Measurements from ENCODE around the gene IDH3A.

The IDH3A gene

GRCh38 chr15:78168608-78169007, 19.4 kb downstream of the IDH3A start:
- DNase-seq: no peak

DNA sequence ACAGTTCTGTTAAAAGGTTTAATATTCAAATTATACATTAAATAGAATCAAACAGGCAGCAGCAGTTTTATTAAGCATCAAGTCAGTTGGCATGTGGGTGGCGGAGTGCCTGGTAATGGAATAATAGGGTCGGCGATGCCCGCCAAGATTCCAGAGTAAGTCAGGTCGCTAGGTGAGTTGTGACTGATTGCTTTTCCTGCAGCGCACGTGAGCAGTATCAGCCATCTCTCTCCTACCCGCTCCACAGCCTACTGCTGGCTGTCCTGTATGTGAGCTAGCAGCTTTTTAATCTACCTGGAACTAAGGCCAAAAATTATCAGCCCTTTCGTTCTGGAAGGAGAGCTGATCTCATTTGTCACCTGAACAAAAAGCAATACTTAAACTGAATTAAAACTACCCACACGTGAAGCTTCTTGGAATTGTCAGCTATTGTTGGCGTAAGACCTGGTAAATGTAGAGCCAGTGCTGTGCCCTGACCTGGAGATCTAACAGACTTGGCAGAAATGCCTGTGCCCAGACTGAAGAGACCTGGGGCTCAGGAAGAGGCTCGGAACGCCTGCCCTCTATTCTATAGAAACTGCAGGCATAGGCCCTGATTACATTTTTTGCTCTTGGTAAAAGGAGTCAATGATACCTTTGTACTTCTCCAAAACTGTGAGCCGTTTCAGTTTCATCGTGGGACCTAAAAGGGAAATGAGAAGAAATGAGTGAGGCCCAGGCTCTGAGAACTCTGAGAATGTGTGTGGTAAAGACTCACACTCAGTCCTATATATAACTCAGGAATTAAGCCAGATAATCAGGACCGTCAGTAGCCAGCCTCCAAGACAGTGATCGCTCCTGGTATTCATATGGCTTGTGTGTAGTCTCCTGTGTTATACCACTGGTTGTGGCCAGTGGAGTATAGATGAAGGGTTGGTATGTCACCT, 21.9 kb downstream of the IDH3A start:
- DNase-seq: no peak

- no peak for DNase-seq
Measured at GRCh38 chr15:78171864-78172472, 22.8 kb downstream of the IDH3A start.

DNA sequence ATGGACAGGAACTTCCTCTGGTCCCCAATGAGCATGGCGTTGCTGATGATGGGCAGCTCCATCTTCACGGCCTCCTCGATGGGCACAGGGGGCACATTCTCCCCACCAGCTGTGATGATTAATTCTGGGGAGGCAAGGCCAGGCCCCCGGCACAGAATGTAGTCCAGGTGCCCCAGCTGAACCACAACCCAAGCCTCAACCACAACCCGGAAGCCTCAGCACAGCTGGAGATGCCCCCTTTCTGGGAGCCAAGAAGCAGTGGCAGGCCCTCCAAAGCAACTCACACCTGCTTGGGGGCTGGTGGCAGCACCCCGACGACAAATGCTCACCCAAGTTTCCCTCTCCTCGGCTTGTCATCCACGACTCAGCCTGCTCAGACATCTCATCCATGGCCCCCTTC, 25.2 kb downstream of the IDH3A start:
- no peak for DNase-seq

DNA sequence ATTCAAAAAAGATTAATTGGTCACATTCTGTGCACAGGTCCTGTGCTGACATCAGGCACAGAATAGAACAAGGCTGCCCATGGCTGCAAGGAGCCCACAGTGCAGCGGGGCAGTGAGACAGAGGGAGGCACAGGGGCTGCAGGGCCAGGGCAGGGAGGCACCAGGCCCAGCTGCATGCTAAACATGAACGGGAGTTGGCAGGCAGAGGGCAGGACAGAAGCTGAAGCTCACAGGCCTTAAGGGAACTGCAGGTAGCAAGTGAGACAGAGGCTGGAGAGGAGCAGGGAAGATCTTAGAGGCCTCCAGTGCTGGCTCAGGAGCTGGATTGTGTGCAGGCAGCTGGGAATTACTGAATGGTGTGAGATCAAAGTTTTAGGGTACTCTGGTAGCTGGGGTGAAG, 26.2 kb downstream of the IDH3A start:
- DNase-seq: no peak

DNA sequence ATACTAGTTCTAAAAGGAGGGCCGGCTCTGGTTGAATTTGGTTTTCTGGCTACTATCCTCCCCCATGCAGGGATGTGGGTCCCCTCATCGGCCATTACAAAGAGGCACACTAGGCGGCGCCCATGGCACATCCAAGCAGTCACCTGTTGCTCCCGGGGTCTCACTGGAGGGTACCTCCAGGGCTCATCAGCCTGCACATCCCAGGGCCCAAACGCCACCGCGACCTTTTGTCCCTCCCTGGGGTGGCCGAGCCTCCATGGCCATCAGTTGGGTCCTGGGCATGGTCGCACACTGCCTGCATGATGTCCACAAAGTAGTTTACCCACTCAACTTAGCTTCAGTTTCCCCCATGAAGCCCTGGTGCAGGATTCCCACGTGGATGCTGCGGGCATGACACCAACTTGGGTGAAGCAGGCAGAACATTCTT, 28.3 kb downstream of the IDH3A start:
- peak; percentile 29 for DNase-seq

- no peak for DNase-seq
Measured at GRCh38 chr15:78178064-78178463, 28.9 kb downstream of the IDH3A start.

DNA sequence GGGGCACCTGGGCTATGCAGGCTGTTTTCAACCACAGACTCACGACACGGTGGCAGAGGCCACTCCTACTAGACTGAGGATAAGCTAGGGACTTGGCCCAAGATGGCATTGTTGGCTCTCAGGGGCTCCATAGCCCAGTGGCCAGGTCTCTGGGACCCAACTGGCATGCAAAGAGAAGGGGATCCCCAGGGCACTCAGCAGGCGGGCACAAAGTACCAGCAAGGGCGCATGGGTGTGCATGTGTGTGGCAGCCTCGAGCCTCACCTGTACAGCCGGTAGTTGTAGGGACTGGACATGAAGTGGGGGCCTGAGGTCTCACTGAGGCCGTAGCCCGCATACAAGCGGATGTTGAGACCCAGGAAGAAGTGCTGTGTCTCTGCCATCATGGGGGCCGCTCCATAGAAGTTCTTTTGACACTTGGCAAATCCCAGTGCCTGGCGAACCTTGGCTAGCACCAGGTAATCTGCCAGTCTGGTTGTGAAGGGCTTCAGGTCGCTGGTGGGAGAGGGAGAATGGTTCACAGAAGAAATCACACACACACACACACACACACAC, 30.2 kb downstream of the IDH3A start:
- DNase-seq: no peak

DNA sequence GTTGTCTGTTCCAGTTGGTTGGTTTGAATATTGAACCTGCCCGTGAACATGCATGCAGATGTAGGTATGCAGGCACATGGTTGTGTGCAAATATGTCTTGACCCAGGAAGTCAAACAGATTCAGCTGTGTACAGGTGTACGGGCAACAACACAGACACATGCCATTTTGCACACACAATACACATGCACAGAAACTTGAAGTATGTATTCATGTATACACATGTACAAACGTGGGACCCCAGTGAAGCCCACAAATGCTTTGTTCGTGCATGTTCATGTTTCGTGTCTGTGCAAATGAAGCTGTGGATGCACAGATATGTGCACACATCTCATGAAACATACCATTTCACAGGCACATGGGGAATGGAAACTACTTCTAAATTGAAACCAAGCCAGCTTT, 30.7 kb downstream of the IDH3A start:
- no peak for DNase-seq

DNA sequence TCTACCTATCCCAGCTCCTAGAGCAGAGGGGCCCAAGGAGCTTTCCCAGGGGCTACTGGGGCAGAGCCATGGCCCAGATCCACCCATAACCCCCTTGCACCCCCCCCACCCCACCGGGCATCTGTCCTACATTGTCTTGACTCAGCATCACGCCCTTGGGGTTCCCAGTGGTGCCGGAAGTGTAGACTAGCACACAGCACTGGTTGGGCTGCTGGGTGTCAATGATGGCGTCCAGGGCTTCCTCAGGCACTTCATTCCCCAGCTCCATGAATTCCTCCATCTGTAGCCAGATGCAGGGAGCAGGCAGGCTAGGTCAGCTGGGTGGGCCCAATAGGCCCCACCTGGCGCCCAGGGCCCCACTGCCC, 33.2 kb downstream of the IDH3A start:
- DNase-seq: no peak

DNA sequence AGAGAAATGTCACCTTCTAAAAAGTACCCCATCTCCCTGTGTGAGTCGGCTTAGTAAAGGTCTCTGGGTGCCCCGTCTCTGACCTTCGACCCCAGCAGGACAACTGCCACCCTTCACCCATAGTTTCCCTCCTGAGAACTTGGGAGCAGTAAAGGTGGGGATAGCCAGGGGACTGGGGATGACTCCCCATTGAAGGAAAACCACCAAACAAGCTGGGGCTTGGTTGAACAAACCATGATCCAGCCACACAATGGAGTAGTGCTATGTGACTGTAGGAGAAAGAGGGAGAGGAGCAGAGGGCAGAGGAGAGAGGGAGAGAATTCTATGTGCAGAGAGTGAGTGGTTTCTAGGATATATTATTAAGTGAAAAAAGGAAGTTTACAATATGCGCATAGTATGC, 33.7 kb downstream of the IDH3A start:
- DNase-seq: no peak

DNA sequence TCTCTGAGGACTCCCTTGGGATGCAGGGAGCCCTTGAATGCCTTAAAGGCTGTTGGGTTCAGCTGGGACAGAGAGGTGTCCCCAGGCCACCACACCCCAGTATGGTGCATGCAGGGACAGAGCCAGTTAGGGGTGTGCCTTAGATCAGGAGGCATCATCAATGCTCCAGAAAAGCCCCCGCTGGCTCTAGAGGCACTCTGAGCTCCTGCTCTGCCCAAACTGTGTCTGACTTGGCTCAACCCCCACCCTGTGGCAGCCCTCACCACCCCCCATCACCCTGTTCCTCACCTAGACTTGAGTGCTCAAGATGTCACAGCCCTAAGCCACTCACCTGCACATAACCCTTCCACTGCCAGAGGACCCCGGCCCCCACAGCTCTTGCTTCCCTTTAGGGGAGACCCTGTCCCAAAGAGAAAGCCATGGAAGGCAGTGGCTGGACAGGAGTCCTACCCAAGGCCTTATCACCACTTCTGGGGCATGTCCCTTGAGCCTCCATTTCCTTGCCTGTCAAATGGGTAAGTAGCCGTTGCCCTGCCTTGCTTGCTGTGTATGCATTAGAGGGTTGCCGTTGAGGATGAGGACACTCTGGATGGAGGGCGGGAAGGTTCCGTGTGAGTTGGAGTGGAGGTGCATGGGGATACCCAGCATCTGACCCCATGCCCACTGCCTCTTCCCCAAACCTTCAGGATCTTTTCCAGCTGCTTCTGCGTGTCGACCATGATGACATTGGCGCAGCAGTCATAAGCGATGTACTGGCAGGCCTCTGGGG, 43.8 kb downstream of the IDH3A start:
- DNase-seq: no peak

- no peak for DNase-seq
Measured at GRCh38 chr15:78193731-78194567, 44.8 kb downstream of the IDH3A start.

GRCh38 chr15:78194568-78194925, 45.4 kb downstream of the IDH3A start:
- no peak for DNase-seq

GRCh38 chr15:78195735-78196201, 46.6 kb downstream of the IDH3A start:
- peak; percentile 53 for DNase-seq

GRCh38 chr15:78197632-78198031, 48.5 kb downstream of the IDH3A start:
- no peak for DNase-seq

- DNase-seq: no peak
Measured at GRCh38 chr15:78200276-78200930, 51.2 kb downstream of the IDH3A start.

DNA sequence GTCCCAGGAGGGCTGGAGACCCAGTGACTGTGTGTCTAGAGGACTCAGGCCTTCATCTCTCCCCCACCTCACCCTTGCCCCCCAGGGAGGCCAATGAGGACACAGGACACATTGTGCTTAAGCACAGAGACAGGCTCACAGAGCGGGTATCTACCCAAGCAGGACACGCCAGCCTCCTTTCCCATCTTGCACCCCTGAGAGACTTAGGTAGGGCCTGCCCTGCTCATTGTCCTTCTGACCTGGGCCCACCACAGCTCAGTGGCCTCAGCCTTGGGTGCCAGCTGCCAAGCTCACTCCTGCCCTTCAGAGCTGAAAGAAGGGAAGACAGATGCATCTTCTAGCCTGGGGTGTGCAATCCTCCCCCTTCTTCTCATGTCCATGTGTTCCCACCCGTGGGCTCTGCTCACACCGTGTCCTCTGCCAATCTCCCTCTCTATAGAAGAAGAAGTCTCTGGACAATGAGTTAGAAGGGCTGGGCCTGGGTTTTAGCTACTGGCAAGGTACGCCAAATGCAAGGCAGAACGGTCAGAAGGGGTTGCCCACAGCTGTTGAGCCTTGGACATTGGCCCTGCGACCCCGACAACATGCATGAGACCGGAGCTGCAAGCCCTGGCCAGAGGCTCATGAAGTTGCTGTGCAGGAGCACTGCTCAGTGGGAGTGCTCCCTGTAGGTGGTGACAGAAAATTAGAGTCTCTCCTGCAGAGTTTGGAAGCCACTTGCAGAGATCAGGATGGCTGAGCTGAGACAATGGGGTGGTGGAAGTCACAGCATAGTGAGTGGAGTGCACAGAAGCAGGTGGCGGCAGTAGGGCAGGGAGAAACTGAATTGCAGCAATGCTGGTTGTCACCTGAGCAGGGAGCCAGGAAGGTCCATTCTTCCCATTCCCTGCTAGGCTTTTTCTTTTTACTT, 52.4 kb downstream of the IDH3A start:
- DNase-seq: no peak

DNA sequence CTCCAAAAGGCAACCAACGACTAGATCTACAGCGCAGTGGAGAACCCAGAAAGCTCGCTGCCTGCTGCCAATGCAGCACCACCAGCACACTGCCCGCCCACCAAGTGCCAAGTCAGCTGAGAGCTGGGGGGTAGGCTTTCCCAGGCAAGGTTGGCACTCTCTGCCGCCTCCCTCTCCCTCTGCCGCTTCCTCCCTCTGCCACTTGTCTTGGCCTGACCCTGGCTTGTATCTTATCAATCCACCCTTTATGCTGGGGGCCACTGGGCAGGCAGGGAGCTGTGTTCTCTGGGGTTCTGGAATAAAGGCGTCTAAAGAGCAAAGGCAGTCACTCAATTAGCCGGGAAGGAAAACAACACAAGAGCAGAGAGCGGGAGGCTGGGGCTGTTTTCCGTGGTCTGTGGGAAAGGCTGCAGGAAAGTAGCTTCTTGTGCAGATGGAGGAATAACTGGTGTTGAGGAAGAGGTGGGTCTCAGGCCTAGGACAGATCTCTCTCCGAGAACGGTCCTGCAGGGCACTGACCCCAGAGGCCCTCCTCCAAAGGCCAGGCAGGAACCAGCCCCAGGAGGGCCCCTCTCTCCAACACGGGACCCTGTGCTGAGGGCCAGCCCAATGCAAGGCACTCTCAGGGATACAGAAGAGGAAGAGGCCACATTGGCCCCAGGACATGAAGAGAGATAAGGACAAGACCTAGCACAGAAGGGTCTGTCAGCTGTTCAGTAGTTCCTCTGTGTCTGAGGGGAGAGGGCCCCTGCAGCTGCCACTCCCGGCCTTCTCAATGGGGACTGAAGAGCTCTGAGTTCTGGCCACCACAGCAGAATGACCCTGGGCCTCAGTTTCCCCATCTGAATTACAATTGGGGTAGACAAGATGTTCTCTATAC, 54.4 kb downstream of the IDH3A start:
- no peak for DNase-seq
